Astrocyte of the cerebellum (primary cell): Measurements from ENCODE around the gene CCDC28B.

ENCODE experiments used
- DNase-seq: peaks from one replicate; pipeline ENCODE4 v3.0.0-alpha.2; 2011; ENCODE audit warnings: low read depth
- H3K4me3 ChIP-seq: 2 replicates; pipeline ENCODE4 v1.5.1; 2011; ENCODE audit warnings: mild to moderate bottlenecking, low read depth, low read length, moderate library complexity
- in situ Hi-C: cut with HindIII; loops from 2 replicates; pipeline ENCODE4 v1.10.0; 2017; ENCODE audit warnings: low sequenced_read_pairs
- TF ChIP-seq, protein P1 (sequence below): IDR thresholded peaks from 2 replicates; pipeline ENCODE4 v1.5.1; 2012; ENCODE audit warnings: low read length, low read depth, moderate library complexity, mild to moderate bottlenecking; ENCODE audit errors: missing control alignments

Gene CCDC28B

DNA sequence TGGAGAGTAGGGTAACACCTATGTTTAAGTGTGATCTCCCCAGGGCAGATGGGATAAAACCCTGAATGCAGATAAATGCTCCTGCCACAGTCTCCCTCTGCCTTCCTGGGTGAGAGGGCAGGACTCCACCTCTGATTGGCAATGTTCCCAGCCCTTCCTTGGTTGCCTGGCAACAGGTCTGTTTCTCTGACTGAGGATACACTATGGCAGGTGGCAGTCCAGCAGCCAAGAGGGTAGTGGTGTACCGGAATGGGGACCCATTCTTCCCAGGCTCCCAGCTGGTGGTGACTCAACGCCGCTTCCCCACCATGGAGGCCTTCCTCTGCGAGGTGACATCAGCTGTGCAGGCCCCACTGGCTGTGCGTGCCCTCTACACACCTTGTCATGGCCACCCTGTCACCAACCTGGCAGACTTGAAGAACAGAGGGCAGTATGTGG, 8.5 kb downstream of the CCDC28B start, which contains the start of gene DCDC2B:
Gene DCDC2B, plus strand, starts transcription at position 199 of the 438 bp plus-strand sequence. Its CDS starts 5 bp downstream, at position 204.
- DNase-seq, result no peak
- TF ChIP-seq, protein P1, sequence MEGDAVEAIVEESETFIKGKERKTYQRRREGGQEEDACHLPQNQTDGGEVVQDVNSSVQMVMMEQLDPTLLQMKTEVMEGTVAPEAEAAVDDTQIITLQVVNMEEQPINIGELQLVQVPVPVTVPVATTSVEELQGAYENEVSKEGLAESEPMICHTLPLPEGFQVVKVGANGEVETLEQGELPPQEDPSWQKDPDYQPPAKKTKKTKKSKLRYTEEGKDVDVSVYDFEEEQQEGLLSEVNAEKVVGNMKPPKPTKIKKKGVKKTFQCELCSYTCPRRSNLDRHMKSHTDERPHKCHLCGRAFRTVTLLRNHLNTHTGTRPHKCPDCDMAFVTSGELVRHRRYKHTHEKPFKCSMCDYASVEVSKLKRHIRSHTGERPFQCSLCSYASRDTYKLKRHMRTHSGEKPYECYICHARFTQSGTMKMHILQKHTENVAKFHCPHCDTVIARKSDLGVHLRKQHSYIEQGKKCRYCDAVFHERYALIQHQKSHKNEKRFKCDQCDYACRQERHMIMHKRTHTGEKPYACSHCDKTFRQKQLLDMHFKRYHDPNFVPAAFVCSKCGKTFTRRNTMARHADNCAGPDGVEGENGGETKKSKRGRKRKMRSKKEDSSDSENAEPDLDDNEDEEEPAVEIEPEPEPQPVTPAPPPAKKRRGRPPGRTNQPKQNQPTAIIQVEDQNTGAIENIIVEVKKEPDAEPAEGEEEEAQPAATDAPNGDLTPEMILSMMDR, result no peak
- H3K4me3 ChIP-seq, result no peak within 1 kb of the TSS
- in situ Hi-C loops, result loop anchor here (10.0 kb wide), 1 partner anchor 166 kb away; no protein-coding TSS in a partner anchor

DNA sequence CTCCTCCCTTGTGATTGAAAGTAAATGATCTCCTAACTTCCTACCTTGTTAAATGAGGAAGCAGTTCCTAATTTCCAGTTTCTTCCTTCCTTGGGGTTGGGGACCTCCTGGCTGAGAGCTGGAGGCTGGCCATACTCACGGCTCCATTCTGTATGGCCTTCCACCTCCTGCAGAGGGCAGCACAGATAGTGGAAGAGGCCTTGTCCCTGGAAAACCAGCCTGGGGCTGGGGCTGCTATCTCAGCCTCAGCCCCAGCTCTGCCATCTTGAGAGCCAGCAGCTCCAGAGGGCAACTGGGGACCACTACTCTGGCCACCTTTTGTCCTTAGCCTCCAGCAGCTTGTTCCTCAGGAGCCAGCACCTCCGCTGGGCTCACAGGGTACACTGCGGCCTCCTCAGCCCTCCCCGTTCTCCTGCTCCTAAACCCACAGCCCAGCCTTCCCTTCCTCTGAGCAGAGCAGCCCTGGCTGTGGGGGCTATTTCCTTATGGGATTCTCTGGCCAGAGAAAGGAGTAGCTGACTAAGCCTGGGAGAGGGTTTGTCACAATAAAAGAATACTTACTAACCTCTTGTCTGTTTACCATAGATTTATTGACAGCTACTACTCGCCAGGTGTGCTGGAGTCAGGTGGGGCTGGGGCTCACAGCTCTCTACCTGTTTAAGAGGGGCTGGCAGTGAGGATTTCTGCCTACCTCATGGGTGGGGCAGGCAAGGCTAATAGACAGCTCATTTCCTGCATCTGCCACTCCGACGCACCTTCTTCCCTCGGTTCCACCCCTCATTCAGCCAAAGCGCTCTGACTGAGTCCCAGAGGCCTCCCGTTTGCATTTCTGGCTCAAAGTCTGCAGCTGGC, 15.5 kb downstream of the CCDC28B start:
- no peak for DNase-seq
- TF ChIP-seq, protein P1, result peak; percentile 88
- in situ Hi-C loops, result no loop called here
- no peak overlapping the region for H3K4me3 ChIP-seq

DNA sequence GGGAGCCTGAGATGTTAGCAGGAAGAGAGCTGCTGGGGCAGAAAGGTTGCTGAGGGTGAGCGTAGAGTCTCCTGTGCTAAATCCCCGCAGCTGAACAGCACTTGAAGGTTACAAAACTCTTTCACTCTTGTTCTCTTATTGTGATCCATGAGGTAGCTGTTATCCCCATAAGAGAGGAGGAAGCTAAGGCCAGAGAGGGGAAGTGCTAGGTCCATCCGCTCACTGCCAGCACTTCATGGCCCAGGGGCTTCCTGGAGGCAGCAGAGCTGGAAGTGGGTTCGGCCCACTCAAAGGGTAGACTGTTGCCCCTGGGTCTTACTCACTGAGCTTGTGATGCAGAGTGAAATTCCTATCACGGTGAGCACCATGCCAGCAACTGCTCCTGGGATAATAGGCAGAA, 16.2 kb downstream of the CCDC28B start:
- TF ChIP-seq, protein P1, result no peak
- in situ Hi-C loops, result no loop called here
- no peak for DNase-seq
- no peak overlapping the region for H3K4me3 ChIP-seq

DNA sequence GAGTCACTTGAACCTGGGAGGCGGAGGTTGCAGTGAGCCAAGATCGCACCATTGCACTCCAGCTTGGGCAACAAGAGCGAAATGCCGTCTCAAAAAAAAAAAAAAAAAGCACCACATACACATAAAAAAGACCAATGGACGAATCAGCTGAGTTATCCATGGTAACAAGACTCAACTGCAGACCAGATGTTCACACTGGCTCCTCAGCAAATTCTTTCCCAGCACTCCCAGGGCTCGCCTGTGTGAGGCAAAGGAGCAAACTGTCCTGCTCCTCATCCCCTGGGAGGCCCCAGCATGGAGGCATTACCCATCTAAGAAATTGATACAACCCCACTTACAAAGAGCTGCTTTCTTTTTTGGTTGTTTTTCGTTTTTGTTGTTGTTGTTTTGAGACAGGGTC, 18.6 kb downstream of the CCDC28B start:
- TF ChIP-seq, protein P1, result no peak
- no peak for DNase-seq
- in situ Hi-C loops, result no loop called here
- H3K4me3 ChIP-seq, result no peak overlapping the region

DNA sequence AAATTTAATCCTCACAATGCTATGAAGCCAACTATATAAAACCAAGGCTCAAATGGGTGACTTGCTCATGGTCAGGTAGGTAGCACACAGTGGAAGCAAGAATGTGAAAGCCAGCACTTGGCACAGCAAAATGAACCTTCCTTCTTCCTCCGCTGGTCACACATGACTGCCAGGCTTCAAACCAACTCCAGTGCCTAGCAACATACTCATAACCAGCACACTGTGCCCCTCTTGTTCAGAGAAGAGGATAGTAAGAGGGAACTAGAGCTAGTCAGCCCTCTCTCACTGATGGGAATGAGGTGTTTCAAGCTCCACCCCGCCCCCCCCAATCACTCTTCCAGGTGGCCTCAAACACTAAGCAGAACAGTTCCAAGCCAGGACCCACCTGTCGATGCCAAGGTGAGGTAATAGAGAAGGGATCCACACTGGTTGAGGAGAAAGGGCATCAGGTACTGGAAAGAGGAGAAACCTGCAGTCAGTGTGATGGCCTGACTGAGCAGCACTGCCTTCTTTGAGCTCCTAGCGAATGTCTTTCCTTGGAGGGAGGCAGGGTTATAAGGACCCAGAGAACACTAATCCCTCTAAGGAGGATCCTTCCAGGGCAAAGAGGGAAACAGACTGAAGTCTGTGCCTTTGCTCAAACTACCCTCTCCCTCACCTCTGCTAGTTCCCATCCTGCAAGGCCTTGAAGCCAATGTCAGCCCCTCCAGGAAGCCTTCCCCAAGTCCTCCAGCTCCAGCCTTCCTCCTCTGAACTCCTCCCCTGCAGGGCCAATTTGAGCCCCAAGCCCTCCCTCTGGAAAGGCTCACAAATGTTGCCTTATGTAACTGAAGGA, 20.6 kb downstream of the CCDC28B start:
- TF ChIP-seq, protein P1, result no peak
- in situ Hi-C loops, result no loop called here
- H3K4me3 ChIP-seq, result peak overlapping the region; percentile 98
- no peak for DNase-seq

DNA sequence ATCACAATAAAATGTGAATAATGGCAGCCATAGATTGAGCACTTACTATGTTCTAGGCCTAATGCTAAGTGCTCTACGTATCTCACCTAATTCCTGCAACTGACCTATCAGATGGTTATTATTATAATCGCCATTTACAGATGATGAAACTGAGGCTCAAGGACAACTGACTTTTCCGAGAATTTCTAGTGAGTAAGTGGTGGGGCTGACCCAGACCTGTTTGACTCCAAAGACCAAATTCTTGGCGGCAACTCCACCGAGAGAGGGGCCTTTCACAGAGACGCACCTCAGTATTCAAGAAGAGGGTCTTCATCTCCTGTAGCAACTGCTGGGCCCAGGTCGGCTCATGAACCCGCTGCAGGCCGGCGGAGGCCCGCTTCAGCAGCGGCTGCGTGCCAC, 21.2 kb downstream of the CCDC28B start:
- H3K4me3 ChIP-seq, result peak overlapping the region; percentile 98
- TF ChIP-seq, protein P1, result no peak
- no peak for DNase-seq
- in situ Hi-C loops, result no loop called here
